ENCODE results near the gene CCDC107.

The CCDC107 gene

GRCh38 chr9:35661756-35662350 is 3.8 kb downstream of the CCDC107 start:
- DNase-seq = no peak

- no peak for DNase-seq
These were observed 4.3 kb downstream of the CCDC107 start for GRCh38 chr9:35662437-35662836.

- DNase-seq = peak; percentile 44 to 60
These were observed 6.7 kb downstream of the CCDC107 start, which contains the start of gene ARHGEF39 for GRCh38 chr9:35664531-35665470. Gene ARHGEF39, minus strand, starts transcription at chr9:35665195. Its CDS starts 26 bp downstream, at chr9:35665169.

GRCh38 chr9:35665471-35665818 is 7.4 kb downstream of the CCDC107 start:
- no peak for DNase-seq

- no peak for DNase-seq
These were observed 8.0 kb downstream of the CCDC107 start for GRCh38 chr9:35666045-35666444.

- no peak for DNase-seq
These were observed 8.5 kb downstream of the CCDC107 start for GRCh38 chr9:35666549-35666948.

GRCh38 chr9:35667939-35668338 is 9.8 kb downstream of the CCDC107 start:
- DNase-seq = no peak

- DNase-seq = no peak
These were observed 11.4 kb downstream of the CCDC107 start for GRCh38 chr9:35669331-35670145.

- no peak for DNase-seq
These were observed 15.3 kb downstream of the CCDC107 start, which contains the start of gene CA9 for GRCh38 chr9:35673132-35674024. Gene CA9, plus strand, starts transcription at chr9:35673928. Its CDS starts 32 bp downstream, at chr9:35673960.

- DNase-seq = no peak
These were observed 15.9 kb downstream of the CCDC107 start for GRCh38 chr9:35674025-35674361.

- DNase-seq = no peak
These were observed 17.1 kb downstream of the CCDC107 start for GRCh38 chr9:35675204-35675603.

- DNase-seq = no peak
These were observed 17.8 kb downstream of the CCDC107 start for GRCh38 chr9:35675732-35676392.

- DNase-seq = no peak
These were observed 21.0 kb downstream of the CCDC107 start for GRCh38 chr9:35679091-35679490.

- no peak for DNase-seq
These were observed 21.8 kb downstream of the CCDC107 start for GRCh38 chr9:35679766-35680330.

- DNase-seq = no peak
These were observed 22.4 kb downstream of the CCDC107 start for GRCh38 chr9:35680331-35681105.

- DNase-seq = no peak
These were observed 23.4 kb downstream of the CCDC107 start for GRCh38 chr9:35681341-35682002.

GRCh38 chr9:35682051-35682450 is 24.0 kb downstream of the CCDC107 start:
- DNase-seq = no peak

GRCh38 chr9:35682520-35683315 is 24.6 kb downstream of the CCDC107 start:
- no peak for DNase-seq

GRCh38 chr9:35683323-35683722 is 25.2 kb downstream of the CCDC107 start:
- DNase-seq = no peak
